BJ (cell line): ENCODE results near the gene LRP1-AS. TPM values are rescaled to one million over a fixed set of nuclear protein-coding genes. Genes with fewer than 3 reads are reported as not detected.

Experiments used
- CTCF ChIA-PET: fragments of 350-600 bp; formaldehyde crosslinking; extraction: SDS; loops from one replicate; lab custom pipeline; 2021; ENCODE audit warnings: antibody characterized with exemption, inconsistent platforms; lab: Yijun Ruan, JAX
- POLR2A ChIA-PET: fragments of 300-600 bp; sonication (Branson Sonifier 250); formaldehyde crosslinking; extraction: SDS; loops from one replicate; lab custom pipeline; 2021; ENCODE audit warnings: antibody characterized with exemption; lab: Charles Lee
- DNase-seq: peaks from one replicate; pipeline ENCODE4 v3.0.0-alpha.2; 2011; ENCODE audit warnings: low read depth
- H3K27me3 ChIP-seq: 2 replicates; pipeline ENCODE4 v1.6.0; 2011; ENCODE audit warnings: low read length; ENCODE audit not compliant: control insufficient read depth, insufficient read depth
- H3K36me3 ChIP-seq: 2 replicates; pipeline ENCODE4 v1.5.1; 2011; ENCODE audit warnings: low read length; ENCODE audit not compliant: control insufficient read depth, insufficient read depth
- H3K4me3 ChIP-seq: 2 replicates; pipeline ENCODE4 v1.5.1; 2011; ENCODE audit warnings: low read depth, mild to moderate bottlenecking, control low read depth, low read length
- CTCF ChIP-seq: IDR thresholded peaks from 2 replicates; pipeline ENCODE4 v1.5.1; 2011; ENCODE audit warnings: low read depth, mild to moderate bottlenecking, control low read depth, inconsistent platforms, low read length, moderate library complexity; ENCODE audit not compliant: insufficient read depth
- polyA plus RNA-seq: library from polyadenylated mRNA; depleted of rRNA; stranded (reverse); fragments of >200 nt; gene quantifications from 2 replicates; pipeline ENCODE4 v1.2.3, GENCODE V29; 2011

Gene LRP1-AS
- polyA plus RNA-seq, 1 experiment: not detected

- no peak for TF ChIP-seq CTCF
- Histone ChIP-seq H3K4me3 (no peak overlapping the region), H3K27me3 (no peaks in the 10 kb centered on the region), H3K36me3 (peaks cover 71% of the 10 kb centered on the region)
- ChIA-PET POLR2A (no interaction called here), CTCF (interaction anchor here (1.2 to 2.2 kb wide), 2 partner anchors 12 to 14 kb away, joined by 3 to 9 read pairs; no protein-coding TSS in a partner anchor)
- DNase-seq: no peak
Measured at GRCh38 chr12:57162553-57163125, 15.2 kb upstream of the LRP1-AS start.

- no peak for DNase-seq
- POLR2A ChIA-PET: no interaction called here
- H3K36me3 ChIP-seq: peaks cover 68% of the 10 kb centered on the region
- CTCF ChIA-PET: interaction anchor here (0.8 to 2.2 kb wide), 2 partner anchors 15 to 22 kb away, joined by 3 to 9 read pairs; no protein-coding TSS in a partner anchor
- TF ChIP-seq CTCF: no peak
- H3K4me3 ChIP-seq: no peak overlapping the region
- no peaks in the 10 kb centered on the region for H3K27me3 ChIP-seq
Measured at GRCh38 chr12:57161491-57161890, 14.1 kb upstream of the LRP1-AS start.

- H3K4me3 ChIP-seq: no peak overlapping the region
- no peak for DNase-seq
- ChIA-PET POLR2A (no interaction called here), CTCF (interaction anchor here (1.5 to 2.2 kb wide), 2 partner anchors 16 to 35 kb away, joined by 3 to 9 read pairs; no protein-coding TSS in a partner anchor)
- peaks cover 72% of the 10 kb centered on the region for H3K36me3 ChIP-seq
- no peaks in the 10 kb centered on the region for H3K27me3 ChIP-seq
- TF ChIP-seq CTCF: no peak
Measured at GRCh38 chr12:57160741-57161140, 13.3 kb upstream of the LRP1-AS start.

- peaks cover 72% of the 10 kb centered on the region for H3K36me3 ChIP-seq
- no peak for DNase-seq
- H3K27me3 ChIP-seq: no peaks in the 10 kb centered on the region
- POLR2A ChIA-PET: no interaction called here
- no peak overlapping the region for H3K4me3 ChIP-seq
- CTCF ChIA-PET: interaction anchor here (0.5 to 2.4 kb wide), 6 partner anchors 9 to 36 kb away, joined by 3 to 8 read pairs (median 3); no protein-coding TSS in a partner anchor
- no peak for TF ChIP-seq CTCF
Measured at GRCh38 chr12:57160040-57160439, 12.6 kb upstream of the LRP1-AS start.

- no peak for DNase-seq
- POLR2A ChIA-PET: no interaction called here
- no peaks in the 10 kb centered on the region for H3K27me3 ChIP-seq
- H3K36me3 ChIP-seq: peaks cover 74% of the 10 kb centered on the region
- CTCF ChIA-PET: interaction anchor here (1.4 to 2.6 kb wide), 5 partner anchors 10 to 35 kb away, joined by 3 to 9 read pairs (median 7); no protein-coding TSS in a partner anchor
- TF ChIP-seq CTCF: no peak
- no peak overlapping the region for H3K4me3 ChIP-seq
Measured at GRCh38 chr12:57159311-57159710, 11.9 kb upstream of the LRP1-AS start.
